Measurements from ENCODE around the gene KLF6. TPM values are rescaled to one million over a fixed set of nuclear protein-coding genes. Genes with fewer than 3 reads are reported as not detected.

KLF6 gene
- total and polyA plus RNA-seq, 7 experiments from 2014 or later, result 142 to 1,870 (median 168) TPM

- Histone ChIP-seq H3K27me3 (ENCODE audit: control insufficient read depth in 2 of 2, insufficient read depth in 2 of 2, low read length in 2 of 2) (no peaks in the 10 kb centered on the region), H3K4me3 (ENCODE audit: low read length) (peak overlapping the region; percentile 92), H3K9me3 (ENCODE audit: control insufficient read depth in 2 of 3, low read length in 3 of 3) (no peaks in the 10 kb centered on the region), H3K4me1 (ENCODE audit: control insufficient read depth in 2 of 2, insufficient read depth in 2 of 2, low read length in 2 of 2) (peaks cover 59 to 65% of the 10 kb centered on the region in 2 donors), H3K27ac (ENCODE audit: low read depth, low read length) (peak overlapping the region; percentile 8), H3K36me3 (ENCODE audit: control insufficient read depth in 2 of 3, insufficient read depth in 3 of 3, low read length in 3 of 3) (peaks cover 4 to 63% (median 53%) of the 10 kb centered on the region in 3 experiments)
- H3K4me1 Mint-ChIP-seq, result peaks cover 60 to 83% (median 73%) of the 10 kb centered on the region in 7 donors
- H3K27ac Mint-ChIP-seq, result peak overlapping the region; percentile 28 to 99 (median 98)
- ChIA-PET POLR2A (interaction anchor here (1.1 to 1.5 kb wide), 4 partner anchors 26 to 193 kb away, joined by 3 to 4 read pairs (median 4); no protein-coding TSS in a partner anchor), CTCF (interaction anchor here (0.8 kb wide), 1 partner anchor 326 kb away, joined by 3 read pairs; no protein-coding TSS in a partner anchor)
- H3K36me3 Mint-ChIP-seq, result peaks cover 25 to 79% (median 36%) of the 10 kb centered on the region in 5 donors
- DNase-seq (no peak), ATAC-seq (no peak)
- intact Hi-C loops (cut with micrococcal nuclease), result loop anchor here (5.0 kb wide), 7 partner anchors 33 to 542 kb away; no protein-coding TSS in a partner anchor
- H3K4me3 Mint-ChIP-seq, result peak overlapping the region in 7 of 10 donors; percentile 0 to 97 (median 25)
- peaks cover 0 to 13% (median 0%) of the 10 kb centered on the region in 11 donors for H3K9me3 Mint-ChIP-seq
- H3K27me3 Mint-ChIP-seq, result peaks cover 0 to 11% (median 0%) of the 10 kb centered on the region in 5 donors
These were observed 5.8 kb downstream of the KLF6 start for GRCh38 chr10:3779158-3779741.

GRCh38 chr10:3778692-3779157 is 6.3 kb downstream of the KLF6 start:
- Histone ChIP-seq H3K27ac (ENCODE audit: low read depth, low read length) (no peak overlapping the region), H3K36me3 (ENCODE audit: control insufficient read depth in 2 of 3, insufficient read depth in 3 of 3, low read length in 3 of 3) (peaks cover 4 to 63% (median 51%) of the 10 kb centered on the region in 3 experiments), H3K9me3 (ENCODE audit: control insufficient read depth in 2 of 3, low read length in 3 of 3) (no peaks in the 10 kb centered on the region), H3K4me1 (ENCODE audit: control insufficient read depth in 2 of 2, insufficient read depth in 2 of 2, low read length in 2 of 2) (peaks cover 59 to 70% of the 10 kb centered on the region in 2 donors), H3K27me3 (ENCODE audit: control insufficient read depth in 2 of 2, insufficient read depth in 2 of 2, low read length in 2 of 2) (no peaks in the 10 kb centered on the region), H3K4me3 (ENCODE audit: low read length) (peak overlapping the region; percentile 92)
- DNase-seq (no peak), ATAC-seq (no peak)
- peaks cover 0 to 8% (median 0%) of the 10 kb centered on the region in 11 donors for H3K9me3 Mint-ChIP-seq
- peaks cover 0 to 6% (median 0%) of the 10 kb centered on the region in 5 donors for H3K27me3 Mint-ChIP-seq
- CTCF ChIA-PET, result interaction anchor here (0.6 to 0.8 kb wide), 2 partner anchors 326 to 458 kb away, joined by 3 read pairs; no protein-coding TSS in a partner anchor
- peaks cover 20 to 76% (median 31%) of the 10 kb centered on the region in 5 donors for H3K36me3 Mint-ChIP-seq
- peak overlapping the region; percentile 28 to 99 (median 83) for H3K27ac Mint-ChIP-seq
- POLR2A ChIA-PET, result interaction anchor here (1.0 to 2.7 kb wide), 7 partner anchors 13 to 194 kb away, joined by 3 to 9 read pairs (median 3); no protein-coding TSS in a partner anchor
- intact Hi-C loops (cut with micrococcal nuclease), result loop anchor here (5.0 kb wide), 7 partner anchors 34 to 541 kb away; no protein-coding TSS in a partner anchor
- peak overlapping the region in 7 of 10 donors; percentile 0 to 97 (median 25) for H3K4me3 Mint-ChIP-seq
- H3K4me1 Mint-ChIP-seq, result peaks cover 60 to 79% (median 73%) of the 10 kb centered on the region in 7 donors

GRCh38 chr10:3777981-3778691 is 6.9 kb downstream of the KLF6 start:
- H3K27me3 Mint-ChIP-seq, result peaks cover 0 to under 1% (median 0%) of the 10 kb centered on the region in 5 donors
- H3K27ac Mint-ChIP-seq, result peak overlapping the region; percentile 51 to 99 (median 83)
- peaks cover 0 to 8% (median 0%) of the 10 kb centered on the region in 11 donors for H3K9me3 Mint-ChIP-seq
- peaks cover 20 to 74% (median 27%) of the 10 kb centered on the region in 5 donors for H3K36me3 Mint-ChIP-seq
- ChIA-PET CTCF (interaction anchor here (0.6 to 0.8 kb wide), 2 partner anchors 325 to 458 kb away, joined by 3 read pairs; no protein-coding TSS in a partner anchor), POLR2A (interaction anchor here (1.0 to 2.7 kb wide), 11 partner anchors 7 to 194 kb away, joined by 3 to 13 read pairs (median 4); partner anchors contain the start of gene KLF6)
- Histone ChIP-seq H3K36me3 (ENCODE audit: control insufficient read depth in 2 of 3, insufficient read depth in 3 of 3, low read length in 3 of 3) (peaks cover 4 to 63% (median 51%) of the 10 kb centered on the region in 3 experiments), H3K27me3 (ENCODE audit: control insufficient read depth in 2 of 2, insufficient read depth in 2 of 2, low read length in 2 of 2) (no peaks in the 10 kb centered on the region), H3K4me1 (ENCODE audit: control insufficient read depth in 2 of 2, insufficient read depth in 2 of 2, low read length in 2 of 2) (peaks cover 59 to 71% of the 10 kb centered on the region in 2 donors), H3K9me3 (ENCODE audit: control insufficient read depth in 2 of 3, low read length in 3 of 3) (no peaks in the 10 kb centered on the region), H3K4me3 (ENCODE audit: low read length) (no peak overlapping the region), H3K27ac (ENCODE audit: low read depth, low read length) (peak overlapping the region; percentile 25)
- DNase-seq, result no peak
- intact Hi-C loops (cut with micrococcal nuclease), result loop anchor here (1.0 to 5.0 kb wide), 10 partner anchors 20 to 878 kb away; no protein-coding TSS in a partner anchor
- no peak for ATAC-seq
- H3K4me1 Mint-ChIP-seq, result peaks cover 60 to 76% (median 70%) of the 10 kb centered on the region in 7 donors
- H3K4me3 Mint-ChIP-seq, result peak overlapping the region in 5 of 10 donors; percentile 0 to 97 (median 51)

- DNase-seq (peak in 7 of 9 donors; percentile 41 to 84 (median 67)), ATAC-seq (peak; percentile 31)
- Histone ChIP-seq H3K27ac (ENCODE audit: low read depth, low read length) (peak overlapping the region; percentile 70), H3K9me3 (ENCODE audit: control insufficient read depth in 2 of 3, low read length in 3 of 3) (no peaks in the 10 kb centered on the region), H3K36me3 (ENCODE audit: control insufficient read depth in 2 of 3, insufficient read depth in 3 of 3, low read length in 3 of 3) (peaks cover 4 to 62% (median 51%) of the 10 kb centered on the region in 3 experiments), H3K4me3 (ENCODE audit: low read length) (no peak overlapping the region), H3K4me1 (ENCODE audit: control insufficient read depth in 2 of 2, insufficient read depth in 2 of 2, low read length in 2 of 2) (peaks cover 53 to 71% of the 10 kb centered on the region in 2 donors), H3K27me3 (ENCODE audit: control insufficient read depth in 2 of 2, insufficient read depth in 2 of 2, low read length in 2 of 2) (no peaks in the 10 kb centered on the region)
- ChIA-PET POLR2A (interaction anchor here (0.6 to 2.7 kb wide), 8 partner anchors 8 to 125 kb away, joined by 3 to 13 read pairs (median 4); partner anchors contain the start of gene KLF6), CTCF (interaction anchor here (0.7 kb wide), 1 partner anchor 365 kb away, joined by 4 read pairs; no protein-coding TSS in a partner anchor)
- H3K27me3 Mint-ChIP-seq, result no peaks in the 10 kb centered on the region
- intact Hi-C loops (cut with micrococcal nuclease), result loop anchor here (1.0 to 5.0 kb wide), 10 partner anchors 19 to 879 kb away; no protein-coding TSS in a partner anchor
- H3K27ac Mint-ChIP-seq, result peak overlapping the region; percentile 59 to 99 (median 83)
- H3K4me3 Mint-ChIP-seq, result peak overlapping the region in 9 of 10 donors; percentile 7 to 81 (median 51)
- peaks cover 18 to 68% (median 26%) of the 10 kb centered on the region in 5 donors for H3K36me3 Mint-ChIP-seq
- H3K4me1 Mint-ChIP-seq, result peaks cover 50 to 66% (median 64%) of the 10 kb centered on the region in 7 donors
- peaks cover 0 to 8% (median 0%) of the 10 kb centered on the region in 11 donors for H3K9me3 Mint-ChIP-seq
These were observed 8.0 kb downstream of the KLF6 start for GRCh38 chr10:3776796-3777571.

GRCh38 chr10:3775696-3776551 is 9.1 kb downstream of the KLF6 start:
- ATAC-seq, result peak; percentile 38

More at GRCh38 chr10:3775696-3776551, 9.1 kb downstream of the KLF6 start:
- no peak overlapping the region for H3K4me3 ChIP-seq (ENCODE audit: low read length)
- Mint-ChIP-seq H3K36me3 (peaks cover 15 to 61% (median 23%) of the 10 kb centered on the region in 5 donors), H3K4me1 (peaks cover 41 to 56% (median 53%) of the 10 kb centered on the region in 7 donors), H3K27me3 (no peaks in the 10 kb centered on the region), H3K27ac (peak overlapping the region; percentile 32 to 99 (median 82)), H3K4me3 (peak overlapping the region in 8 of 10 donors; percentile 21 to 81 (median 48)), H3K9me3 (peaks cover 0 to 8% (median 0%) of the 10 kb centered on the region in 11 donors)
- peak in 2 of 9 donors; percentile 46 to 50 for DNase-seq
- ChIA-PET CTCF (no interaction called here), POLR2A (interaction anchor here (0.6 to 2.7 kb wide), 9 partner anchors 9 to 172 kb away, joined by 3 to 33 read pairs (median 5); partner anchors contain the start of gene KLF6)
- H3K9me3 ChIP-seq (ENCODE audit: control insufficient read depth in 2 of 3, low read length in 3 of 3), result no peaks in the 10 kb centered on the region
- H3K27me3 ChIP-seq (ENCODE audit: control insufficient read depth in 2 of 2, insufficient read depth in 2 of 2, low read length in 2 of 2), result no peaks in the 10 kb centered on the region
- H3K4me1 ChIP-seq (ENCODE audit: control insufficient read depth in 2 of 2, insufficient read depth in 2 of 2, low read length in 2 of 2), result peaks cover 42 to 63% of the 10 kb centered on the region in 2 donors
- peak overlapping the region; percentile 70 for H3K27ac ChIP-seq (ENCODE audit: low read depth, low read length)
- intact Hi-C loops (cut with micrococcal nuclease), result loop anchor here (5.0 kb wide), 7 partner anchors 36 to 539 kb away; no protein-coding TSS in a partner anchor
- H3K36me3 ChIP-seq (ENCODE audit: control insufficient read depth in 2 of 3, insufficient read depth in 3 of 3, low read length in 3 of 3), result peaks cover 4 to 52% (median 40%) of the 10 kb centered on the region in 3 experiments

Data from naive thymus-derived CD4-positive, alpha-beta T cell (primary cell).